Loucy (cell line): ENCODE measurements around the gene FAM89B.

Source experiments
- H2AFZ ChIP-seq: fragments of 200-600 bp; sonication (generic); 2 replicates; pipeline ENCODE4 v1.6.0; 2016; ENCODE audit warnings: antibody characterized with exemption, mild to moderate bottlenecking, low read length, moderate library complexity
- H3F3A ChIP-seq: fragments of 200-600 bp; 2 replicates; pipeline ENCODE4 v1.6.0; 2016; ENCODE audit warnings: antibody characterized with exemption, low read depth, mild to moderate bottlenecking
- H3K27me3 ChIP-seq: fragments of 200-600 bp; sonication (generic); 2 replicates; pipeline ENCODE4 v1.6.1; 2014; ENCODE audit warnings: low read length, mild to moderate bottlenecking; ENCODE audit not compliant: insufficient read depth, poor library complexity, severe bottlenecking
- H3K36me3 ChIP-seq: fragments of 200-600 bp; sonication (generic); 2 replicates; pipeline ENCODE4 v1.6.1; 2016; ENCODE audit warnings: low read length; ENCODE audit not compliant: insufficient read depth
- H3K4me1 ChIP-seq: fragments of 200-600 bp; sonication (generic); 2 replicates; pipeline ENCODE4 v1.5.1; 2014; ENCODE audit warnings: low read length, mild to moderate bottlenecking; ENCODE audit not compliant: insufficient read depth, poor library complexity, severe bottlenecking
- H3K4me2 ChIP-seq: fragments of 200-600 bp; sonication (generic); 2 replicates; pipeline ENCODE4 v1.6.0; 2014; ENCODE audit warnings: antibody characterized with exemption, low read length, low read depth, mild to moderate bottlenecking; ENCODE audit not compliant: poor library complexity, severe bottlenecking
- H3K4me3 ChIP-seq: fragments of 200-600 bp; sonication (generic); 2 replicates; pipeline ENCODE4 v1.5.1; 2014; ENCODE audit warnings: low read length, mild to moderate bottlenecking, mixed read lengths; ENCODE audit not compliant: poor library complexity, severe bottlenecking
- H3K79me2 ChIP-seq: fragments of 200-600 bp; sonication (generic); 2 replicates; pipeline ENCODE4 v1.6.1; 2014; ENCODE audit warnings: low read length; ENCODE audit not compliant: insufficient read depth
- H3K9ac ChIP-seq: fragments of 200-600 bp; sonication (generic); 2 replicates; pipeline ENCODE4 v1.6.0; 2014; ENCODE audit warnings: mild to moderate bottlenecking, low read depth, low read length, moderate library complexity; ENCODE audit not compliant: poor library complexity, severe bottlenecking
- H3K9me2 ChIP-seq: fragments of 200-600 bp; sonication (generic); replicated peaks from 2 replicates; pipeline ENCODE4 v1.6.1; 2016; ENCODE audit warnings: low read depth, low read length, mixed read lengths
- H3K9me3 ChIP-seq: fragments of 200-600 bp; sonication (generic); 2 replicates; pipeline ENCODE4 v1.6.1; 2014; ENCODE audit warnings: mild to moderate bottlenecking, antibody characterized with exemption, low read length, low read depth; ENCODE audit not compliant: insufficient read depth
- H4K20me1 ChIP-seq: fragments of 200-600 bp; sonication (generic); 2 replicates; pipeline ENCODE4 v1.6.0; 2014; ENCODE audit warnings: antibody characterized with exemption, low read length, mild to moderate bottlenecking; ENCODE audit not compliant: insufficient read depth, poor library complexity, severe bottlenecking
- CTCF ChIP-seq: fragments of 200-600 bp; sonication (generic); conservative IDR thresholded peaks from 2 replicates; pipeline ENCODE4 v1.5.1; 2014; ENCODE audit warnings: mild to moderate bottlenecking, antibody characterized with exemption, low read length
- EZH2phosphoT487 ChIP-seq: fragments of 200-600 bp; IDR thresholded peaks from 2 replicates; pipeline ENCODE4 v1.6.1; 2018; ENCODE audit warnings: antibody characterized with exemption, mild to moderate bottlenecking, moderate library complexity, borderline replicate concordance

Gene FAM89B

GRCh38 chr11:65619281-65619928 is 47.1 kb downstream of the FAM89B start:
- Histone ChIP-seq H2AFZ (no peak overlapping the region), H3K79me2 (peaks cover 58% of the 10 kb centered on the region)

GRCh38 chr11:65620666-65621065 is 48.3 kb downstream of the FAM89B start:
- H2AFZ ChIP-seq: no peak overlapping the region
- no peaks in the 10 kb centered on the region for H3K27me3 ChIP-seq
- H3K9ac ChIP-seq: no peak overlapping the region
- peaks cover 10% of the 10 kb centered on the region for H3K4me1 ChIP-seq
- H4K20me1 ChIP-seq: peaks cover 33% of the 10 kb centered on the region
- H3K4me2 ChIP-seq: no peak overlapping the region
- TF ChIP-seq CTCF (no peak), EZH2phosphoT487 (no peak)
- no peaks in the 10 kb centered on the region for H3K9me3 ChIP-seq
- H3K79me2 ChIP-seq: peaks cover 52% of the 10 kb centered on the region
- H3K4me3 ChIP-seq: no peak overlapping the region
- H3F3A ChIP-seq: no peaks in the 10 kb centered on the region
- H3K36me3 ChIP-seq: peaks cover 43% of the 10 kb centered on the region; the same call in 1 of the 2 replicates
- no peaks in the 10 kb centered on the region for H3K9me2 ChIP-seq

More at GRCh38 chr11:65619281-65619928, 47.1 kb downstream of the FAM89B start:
- no peaks in the 10 kb centered on the region for H3F3A ChIP-seq
- TF ChIP-seq EZH2phosphoT487 (no peak), CTCF (no peak)
- no peak overlapping the region for H3K4me2 ChIP-seq
- H3K36me3 ChIP-seq: peaks cover 41% of the 10 kb centered on the region; the same call in 1 of the 2 replicates
- peaks cover 33% of the 10 kb centered on the region for H4K20me1 ChIP-seq
- no peaks in the 10 kb centered on the region for H3K9me2 ChIP-seq
- H3K4me3 ChIP-seq: no peak overlapping the region
- H3K27me3 ChIP-seq: no peaks in the 10 kb centered on the region
- H3K4me1 ChIP-seq: peaks cover 10% of the 10 kb centered on the region
- H3K9me3 ChIP-seq: no peaks in the 10 kb centered on the region
- H3K9ac ChIP-seq: no peak overlapping the region

GRCh38 chr11:65621460-65621859 is 49.1 kb downstream of the FAM89B start:
- Histone ChIP-seq H3K9ac (no peak overlapping the region), H3K79me2 (peaks cover 44% of the 10 kb centered on the region), H3K4me1 (peaks cover 10% of the 10 kb centered on the region), H3K4me2 (no peak overlapping the region), H3F3A (no peaks in the 10 kb centered on the region), H3K27me3 (no peaks in the 10 kb centered on the region), H4K20me1 (peaks cover 26% of the 10 kb centered on the region), H2AFZ (no peak overlapping the region), H3K9me2 (no peaks in the 10 kb centered on the region), H3K36me3 (peaks cover 47% of the 10 kb centered on the region; the same call in 1 of the 2 replicates), H3K9me3 (no peaks in the 10 kb centered on the region), H3K4me3 (no peak overlapping the region)
- TF ChIP-seq EZH2phosphoT487 (no peak), CTCF (no peak)
